Natural killer cell (primary cell): ENCODE measurements around the gene TBRG1. TPM values are rescaled to one million over a fixed set of nuclear protein-coding genes. Genes with fewer than 3 reads are reported as not detected.
"Not testable (repeated sequence)": the region's sequence is repeated elsewhere in the genome, so short reads cannot be mapped to it uniquely, and the experiment has no call there.

Experiments used
- ATAC-seq, 3 donors: fragments of 150-1000 bp in 2 of 3; fragments of 200-7000 bp in 1 of 3; cut with Tn5 transposase; 1 replicate in 1 of 3; 2 replicates in 2 of 3; pipeline ENCODE4 v1.10.0; 2021; ENCODE audit warnings: mild to moderate bottlenecking in 2 of 3, moderate library complexity in 2 of 3
- DNase-seq, 2 donors: peaks; one replicate each; pipeline versions ENCODE4 v3.0.0 to v3.0.0-alpha.2; 2013 to 2021; ENCODE audit warnings: mixed read lengths in 1 of 2
- H3K27ac ChIP-seq: one replicate; pipeline ENCODE4 v1.5.1; 2013; ENCODE audit warnings: mild to moderate bottlenecking, low read length
- H3K27me3 ChIP-seq: one replicate; pipeline ENCODE4 v1.6.1; 2013; ENCODE audit warnings: low read length; ENCODE audit not compliant: control insufficient read depth, insufficient read depth
- H3K36me3 ChIP-seq: one replicate; pipeline ENCODE4 v1.6.1; 2013; ENCODE audit warnings: low read length; ENCODE audit not compliant: control insufficient read depth, insufficient read depth
- H3K4me1 ChIP-seq: one replicate; pipeline ENCODE4 v1.6.1; 2013; ENCODE audit warnings: low read length; ENCODE audit not compliant: control insufficient read depth, insufficient read depth
- H3K4me3 ChIP-seq: one replicate; pipeline ENCODE4 v1.5.1; 2013; ENCODE audit warnings: low read length
- H3K9me3 ChIP-seq: one replicate; pipeline ENCODE4 v1.6.1; 2013; ENCODE audit warnings: low read length; ENCODE audit not compliant: control insufficient read depth, insufficient read depth
- H3K27ac Mint-ChIP-seq, 2 donors: one replicate each; pipeline ENCODE4 v1.8.0; 2022; ENCODE audit warnings: mild to moderate bottlenecking in 2 of 2, mixed read lengths in 2 of 2, moderate library complexity in 1 of 2
- H3K27me3 Mint-ChIP-seq, 2 donors: one replicate each; pipeline ENCODE4 v1.8.0; 2022; ENCODE audit warnings: low read depth in 2 of 2, mixed read lengths in 2 of 2
- H3K36me3 Mint-ChIP-seq: one replicate; pipeline ENCODE4 v1.8.0; 2022; ENCODE audit warnings: mixed read lengths
- H3K4me1 Mint-ChIP-seq, 2 donors: one replicate each; pipeline ENCODE4 v1.8.0; 2022; ENCODE audit warnings: mixed read lengths in 2 of 2
- H3K4me3 Mint-ChIP-seq: one replicate; pipeline ENCODE4 v1.8.0; 2022; ENCODE audit warnings: mild to moderate bottlenecking, moderate library complexity, mixed read lengths
- H3K9me3 Mint-ChIP-seq, 2 donors: one replicate each; pipeline ENCODE4 v1.8.0; 2022; ENCODE audit warnings: mixed read lengths in 2 of 2
- CTCF ChIP-seq: fragments of 200-600 bp; IDR thresholded peaks from one replicate; pipeline ENCODE4 v1.8.0; 2022; ENCODE audit warnings: antibody characterized with exemption
- WGBS: methylation state at CpG from one replicate; pipeline ENCODE4 v1.1.7; 2013; ENCODE audit warnings: missing lambda C conversion rate; ENCODE audit not compliant: insufficient coverage; 5-methylcytosine and 5-hydroxymethylcytosine counted together
- intact Hi-C: fragments of 100-400 bp; cut with micrococcal nuclease; formaldehyde crosslinking; loops from one replicate; pipeline ENCODE4 v1.14.2; 2022
- total RNA-seq, 4 donors: library from RNA; stranded (reverse); fragments of 120-200 nt in 1 of 4; gene quantifications; one replicate each; pipeline versions ENCODE4 v1.2.3 to v1.2.4, GENCODE V29; 2013 to 2022

Gene TBRG1
- total RNA-seq, 3 donors from 2014 or later (not counting 1 experiment from before 2014, with no cell fraction given): 62.9 to 68.6 (median 68.3) TPM

- Histone ChIP-seq H3K4me3 (no peak overlapping the region), H3K27me3 (no peaks in the 10 kb centered on the region), H3K27ac (no peak overlapping the region), H3K36me3 (no peaks in the 10 kb centered on the region), H3K9me3 (no peaks in the 10 kb centered on the region), H3K4me1 (no peaks in the 10 kb centered on the region)
- peaks cover 18 to 55% of the 10 kb centered on the region in 2 donors for H3K27me3 Mint-ChIP-seq
- DNase-seq (no peak), ATAC-seq (no peak)
- H3K4me1 Mint-ChIP-seq: no peaks in the 10 kb centered on the region
- no peaks in the 10 kb centered on the region for H3K36me3 Mint-ChIP-seq
- H3K27ac Mint-ChIP-seq: no peak overlapping the region
- TF ChIP-seq CTCF: no peak
- no peaks in the 10 kb centered on the region for H3K9me3 Mint-ChIP-seq
- H3K4me3 Mint-ChIP-seq: no peak overlapping the region
- intact Hi-C loops: no loop called here
Measured at GRCh38 chr11:124597626-124598025, 25.0 kb upstream of the TBRG1 start.

- Histone ChIP-seq H3K36me3 (no peaks in the 10 kb centered on the region), H3K27me3 (no peaks in the 10 kb centered on the region), H3K4me3 (no peak overlapping the region), H3K27ac (no peak overlapping the region), H3K9me3 (no peaks in the 10 kb centered on the region), H3K4me1 (no peaks in the 10 kb centered on the region)
- ATAC-seq: no peak
- H3K9me3 Mint-ChIP-seq: no peaks in the 10 kb centered on the region
- WGBS: 96% methylated on average over 3 of the region's 5 CpGs
- intact Hi-C loops: no loop called here
- no peaks in the 10 kb centered on the region for H3K36me3 Mint-ChIP-seq
- peaks cover 17 to 53% of the 10 kb centered on the region in 2 donors for H3K27me3 Mint-ChIP-seq
- TF ChIP-seq CTCF: no peak
- no peak for DNase-seq
- no peak overlapping the region for H3K4me3 Mint-ChIP-seq
- H3K27ac Mint-ChIP-seq: no peak overlapping the region
- no peaks in the 10 kb centered on the region for H3K4me1 Mint-ChIP-seq
Measured at GRCh38 chr11:124600621-124601320, 21.9 kb upstream of the TBRG1 start.

- no peak overlapping the region for H3K4me3 Mint-ChIP-seq
- peaks cover 8 to 38% of the 10 kb centered on the region in 2 donors for H3K27me3 Mint-ChIP-seq
- no peak overlapping the region for H3K27ac Mint-ChIP-seq
- no peak for DNase-seq
- no peaks in the 10 kb centered on the region for H3K36me3 Mint-ChIP-seq
- no peaks in the 10 kb centered on the region for H3K27me3 ChIP-seq
- H3K9me3 Mint-ChIP-seq: no peaks in the 10 kb centered on the region
- no peaks in the 10 kb centered on the region for H3K9me3 ChIP-seq
- 92% methylated on average over 3 of the region's 3 CpGs for WGBS
- H3K36me3 ChIP-seq: no peaks in the 10 kb centered on the region
- H3K4me1 ChIP-seq: no peaks in the 10 kb centered on the region
- TF ChIP-seq CTCF: no peak
- ATAC-seq: no peak
- intact Hi-C loops: no loop called here
- H3K4me1 Mint-ChIP-seq: no peaks in the 10 kb centered on the region
- no peak overlapping the region for H3K27ac ChIP-seq
- H3K4me3 ChIP-seq: no peak overlapping the region
Measured at GRCh38 chr11:124602193-124602592, 20.5 kb upstream of the TBRG1 start.

- DNase-seq, H3K36me3 Mint-ChIP-seq, H3K4me3 Mint-ChIP-seq, ATAC-seq, intact Hi-C loops, H3K27ac Mint-ChIP-seq, H3K27me3 ChIP-seq, H3K4me3 ChIP-seq, H3K9me3 Mint-ChIP-seq, H3K27ac ChIP-seq, H3K36me3 ChIP-seq, H3K4me1 Mint-ChIP-seq, H3K4me1 ChIP-seq, H3K9me3 ChIP-seq: not testable (repeated sequence)
- 88% methylated on average over 2 of the region's 3 CpGs for WGBS
- H3K27me3 Mint-ChIP-seq: peaks cover 7 to 33% of the 10 kb centered on the region in 2 donors
Measured at GRCh38 chr11:124602723-124603122, 19.9 kb upstream of the TBRG1 start.
